Measurements from ENCODE around the gene ANKRD18A.

GRCh38 chr9:38656896-38657295, 36.5 kb upstream of the ANKRD18A start:
- TF ChIP-seq CTCF (IDR thresholded peaks at IDR 0.05; ENCODE audit: low read depth, low read length, poor library complexity, severe bottlenecking): no peak
- TF ChIP-seq EZH2phosphoT487 (IDR thresholded peaks at IDR 0.05; ENCODE audit: borderline replicate concordance, low read length): no peak
